Subcutaneous abdominal adipose tissue (tissue), 5 donors: ENCODE data around the gene SLC25A11.

ENCODE experiments used
- H3K27ac ChIP-seq: one replicate; pipeline ENCODE4 v1.7.0; 2013; ENCODE audit warnings: low read depth, mild to moderate bottlenecking, inconsistent platforms, low read length, moderate library complexity
- H3K27me3 ChIP-seq, 5 donors: one replicate each; pipeline ENCODE4 v1.7.0; 2013; ENCODE audit warnings: low read length in 5 of 5, inconsistent platforms in 1 of 5; ENCODE audit not compliant: control insufficient read depth in 5 of 5, insufficient read depth in 4 of 5
- H3K36me3 ChIP-seq, 5 donors: one replicate each; pipeline ENCODE4 v1.7.0; 2013; ENCODE audit warnings: low read length in 5 of 5; ENCODE audit not compliant: control insufficient read depth in 5 of 5, insufficient read depth in 5 of 5
- H3K4me1 ChIP-seq, 5 donors: one replicate each; pipeline ENCODE4 v1.7.0; 2013; ENCODE audit warnings: low read length in 5 of 5, mild to moderate bottlenecking in 3 of 5, moderate library complexity in 1 of 5; ENCODE audit not compliant: control insufficient read depth in 5 of 5, insufficient read depth in 5 of 5
- H3K4me3 ChIP-seq, 5 donors: one replicate each; pipeline ENCODE4 v1.7.0; 2013; ENCODE audit warnings: low read length in 5 of 5, low read depth in 1 of 5
- H3K9ac ChIP-seq, 5 donors: one replicate each; pipeline ENCODE4 v1.7.0; 2013; ENCODE audit warnings: low read length in 5 of 5, mild to moderate bottlenecking in 4 of 5, moderate library complexity in 3 of 5
- H3K9me3 ChIP-seq, 5 donors: one replicate each; pipeline ENCODE4 v1.7.0; 2013; ENCODE audit warnings: low read length in 5 of 5; ENCODE audit not compliant: control insufficient read depth in 5 of 5
- donor health status: healthy.
- donor health status: healthy.
- donor health status: healthy.
- donor health status: healthy.
- donor health status: healthy.

Gene SLC25A11, protein sequence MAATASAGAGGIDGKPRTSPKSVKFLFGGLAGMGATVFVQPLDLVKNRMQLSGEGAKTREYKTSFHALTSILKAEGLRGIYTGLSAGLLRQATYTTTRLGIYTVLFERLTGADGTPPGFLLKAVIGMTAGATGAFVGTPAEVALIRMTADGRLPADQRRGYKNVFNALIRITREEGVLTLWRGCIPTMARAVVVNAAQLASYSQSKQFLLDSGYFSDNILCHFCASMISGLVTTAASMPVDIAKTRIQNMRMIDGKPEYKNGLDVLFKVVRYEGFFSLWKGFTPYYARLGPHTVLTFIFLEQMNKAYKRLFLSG

GRCh38 chr17:4939796-4940554 is at the start of gene SLC25A11, which contains the start of gene RNF167:
Gene SLC25A11 (minus strand): TSS chr17:4940046. CDS start chr17:4939910, 136 bp downstream.
Gene RNF167 (plus strand): TSS chr17:4940268. CDS start chr17:4940910, 642 bp downstream.
- H3K4me3 ChIP-seq: peak within 1 kb of the TSS; percentile 89 to 91 (median 90)
- peaks cover 0 to 60% (median 56%) of the 10 kb centered on the region in 5 donors for H3K36me3 ChIP-seq
- no peaks in the 10 kb centered on the region for H3K9me3 ChIP-seq
- H3K27ac ChIP-seq: peak within 1 kb of the TSS; percentile 93
- H3K27me3 ChIP-seq: no peaks in the 10 kb centered on the region
- H3K9ac ChIP-seq: peak within 1 kb of the TSS; percentile 81 to 98 (median 97)
- peaks cover 11 to 51% (median 38%) of the 10 kb centered on the region in 5 donors for H3K4me1 ChIP-seq

- Histone ChIP-seq H3K27ac (peak overlapping the region; percentile 97), H3K27me3 (no peaks in the 10 kb centered on the region), H3K9me3 (no peaks in the 10 kb centered on the region), H3K36me3 (peaks cover 0 to 11% (median 6%) of the 10 kb centered on the region in 5 donors), H3K4me1 (peaks cover 4 to 31% (median 26%) of the 10 kb centered on the region in 5 donors), H3K9ac (peak overlapping the region; percentile 32 to 95 (median 87)), H3K4me3 (peak overlapping the region; percentile 85 to 94 (median 91))
Measured at GRCh38 chr17:4987767-4988567, 48.1 kb upstream of the SLC25A11 start.

DNA sequence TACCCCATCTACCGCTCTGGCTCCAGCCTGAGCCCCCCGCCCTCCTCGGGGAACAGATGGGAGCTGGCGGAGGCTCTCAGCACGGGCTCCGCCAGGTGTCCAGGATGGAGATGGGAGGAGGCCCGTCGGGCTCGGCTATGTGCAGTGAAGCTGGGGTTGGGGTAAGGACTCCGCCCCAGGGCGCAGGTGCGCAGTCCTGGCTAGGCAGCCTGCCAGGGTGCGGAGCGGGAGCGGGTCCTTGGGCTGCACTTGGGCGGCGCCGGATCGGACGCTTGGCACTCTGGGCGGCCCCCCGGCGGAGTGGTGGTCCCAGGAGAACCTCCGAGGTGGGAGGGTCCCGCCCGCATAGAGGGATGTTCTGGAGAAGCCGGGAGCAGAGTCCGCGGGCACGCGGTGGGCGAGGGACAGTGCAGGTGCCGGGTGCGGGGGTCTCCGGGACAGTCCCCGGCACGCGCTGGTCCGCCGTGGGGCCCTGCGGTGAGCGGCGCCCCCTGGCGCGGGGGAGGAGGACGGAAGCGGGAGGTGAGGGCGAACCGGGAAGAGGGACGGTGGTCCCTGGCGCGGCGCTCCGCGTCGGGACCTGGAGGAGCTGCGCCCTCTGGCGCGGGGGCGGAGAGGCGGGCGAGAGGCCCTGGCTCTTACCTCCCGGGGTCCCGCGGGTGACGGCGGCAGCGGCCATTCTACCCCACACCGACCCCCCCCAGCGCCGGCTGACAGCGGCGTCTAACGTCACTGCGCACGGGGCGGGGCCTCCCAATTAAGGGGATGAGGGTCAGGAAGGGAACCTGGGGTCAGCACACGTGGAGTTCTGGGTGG is 47.3 kb upstream of the SLC25A11 start, which contains the start of gene CAMTA2:
TSS of gene CAMTA2 (minus strand) at position 725 of the 816 bp plus-strand sequence. CDS start 1,453 bp downstream, outside the sequence.
- H3K27me3 ChIP-seq: no peaks in the 10 kb centered on the region
- H3K27ac ChIP-seq: peak within 1 kb of the TSS; percentile 97
- peak within 1 kb of the TSS; percentile 85 to 94 (median 91) for H3K4me3 ChIP-seq

GRCh38 chr17:4986403-4986802 is 46.6 kb upstream of the SLC25A11 start:
- H3K36me3 ChIP-seq: peaks cover 0 to 26% (median 20%) of the 10 kb centered on the region in 5 donors
- H3K27ac ChIP-seq: peak overlapping the region; percentile 97
- no peaks in the 10 kb centered on the region for H3K27me3 ChIP-seq
- peak overlapping the region; percentile 70 to 91 (median 88) for H3K4me3 ChIP-seq
- peaks cover 4 to 31% (median 26%) of the 10 kb centered on the region in 5 donors for H3K4me1 ChIP-seq
- H3K9ac ChIP-seq: peak overlapping the region; percentile 43 to 95 (median 87)
- H3K9me3 ChIP-seq: no peaks in the 10 kb centered on the region

More for the DNA sequence above, 47.3 kb upstream of the SLC25A11 start, which contains the start of gene CAMTA2:
- Histone ChIP-seq H3K4me1 (peaks cover 4 to 31% (median 26%) of the 10 kb centered on the region in 5 donors), H3K9ac (peak within 1 kb of the TSS; percentile 43 to 95 (median 87)), H3K36me3 (peaks cover 0 to 19% (median 14%) of the 10 kb centered on the region in 5 donors), H3K9me3 (no peaks in the 10 kb centered on the region)

DNA sequence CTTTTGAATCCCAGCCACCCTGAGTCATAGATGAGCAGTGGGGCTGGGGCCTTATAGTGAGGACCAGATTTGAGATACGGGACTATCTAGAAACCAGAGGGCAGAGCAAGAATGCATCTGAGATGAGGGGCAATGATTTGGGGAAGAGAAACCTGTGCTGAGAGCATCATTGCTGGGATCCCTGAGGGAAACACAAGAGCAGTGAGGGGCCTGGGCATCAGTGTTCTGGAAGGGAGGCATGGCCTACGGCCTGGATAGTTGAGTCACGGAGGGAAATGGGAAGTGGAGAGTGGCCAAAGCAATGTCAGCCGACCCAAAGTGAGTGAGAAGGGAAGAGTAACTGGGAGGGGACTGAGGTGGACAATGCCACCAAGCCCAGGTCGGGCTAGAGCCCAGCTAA is 42.5 kb upstream of the SLC25A11 start:
- no peaks in the 10 kb centered on the region for H3K9me3 ChIP-seq
- H3K27me3 ChIP-seq: no peaks in the 10 kb centered on the region
- no peak overlapping the region for H3K4me3 ChIP-seq
- no peak overlapping the region for H3K27ac ChIP-seq
- no peak overlapping the region for H3K9ac ChIP-seq
- peaks cover 5 to 54% (median 44%) of the 10 kb centered on the region in 5 donors for H3K36me3 ChIP-seq
- peaks cover 4 to 43% (median 34%) of the 10 kb centered on the region in 5 donors for H3K4me1 ChIP-seq

GRCh38 chr17:4980644-4981216 is 40.9 kb upstream of the SLC25A11 start:
- Histone ChIP-seq H3K9me3 (no peaks in the 10 kb centered on the region), H3K4me3 (peak overlapping the region in 1 of 5 donors; percentile 20), H3K9ac (no peak overlapping the region), H3K27ac (no peak overlapping the region), H3K36me3 (peaks cover 5 to 65% (median 51%) of the 10 kb centered on the region in 5 donors), H3K4me1 (peaks cover 2 to 29% (median 20%) of the 10 kb centered on the region in 5 donors), H3K27me3 (no peaks in the 10 kb centered on the region)

DNA sequence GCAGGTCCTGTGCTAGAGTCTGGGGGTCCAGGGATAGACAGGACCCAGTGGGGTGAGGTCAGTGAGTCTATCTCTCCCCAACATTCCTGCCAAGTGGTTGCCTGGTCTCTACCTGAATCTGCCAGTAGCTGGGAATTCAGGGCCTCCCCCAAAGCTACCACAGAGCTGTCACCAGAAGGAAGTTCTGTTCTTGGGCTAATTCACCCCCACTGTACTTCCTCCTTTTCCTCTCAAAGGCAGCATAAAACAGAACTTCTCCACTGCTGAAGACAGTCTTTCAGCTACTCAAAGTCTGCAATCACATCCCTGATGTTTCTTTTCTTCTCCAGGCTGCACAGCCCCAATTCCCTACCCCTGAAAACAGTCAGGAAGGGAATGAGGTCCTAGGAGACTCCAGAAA is 38.9 kb upstream of the SLC25A11 start:
- Histone ChIP-seq H3K4me3 (no peak overlapping the region), H3K9ac (peak overlapping the region in 1 of 5 donors; percentile 15), H3K27me3 (no peaks in the 10 kb centered on the region), H3K27ac (no peak overlapping the region), H3K4me1 (peaks cover 2 to 30% (median 19%) of the 10 kb centered on the region in 5 donors), H3K36me3 (peaks cover 5 to 75% (median 67%) of the 10 kb centered on the region in 5 donors), H3K9me3 (no peaks in the 10 kb centered on the region)

GRCh38 chr17:4974115-4974670 is 34.3 kb upstream of the SLC25A11 start:
- peak overlapping the region in 2 of 5 donors; percentile 8 to 26 for H3K9ac ChIP-seq
- no peak overlapping the region for H3K27ac ChIP-seq
- H3K36me3 ChIP-seq: peaks cover 5 to 91% (median 73%) of the 10 kb centered on the region in 5 donors
- H3K4me3 ChIP-seq: no peak overlapping the region
- no peaks in the 10 kb centered on the region for H3K27me3 ChIP-seq
- peaks cover 0 to 38% (median 13%) of the 10 kb centered on the region in 5 donors for H3K4me1 ChIP-seq
- H3K9me3 ChIP-seq: no peaks in the 10 kb centered on the region
